NCI-H774 (cell line): ENCODE results near the gene EFCC1.
"Not testable (repeated sequence)": the region's sequence is repeated elsewhere in the genome, so short reads cannot be mapped to it uniquely, and the experiment has no call there.

Experiments used
- DNase-seq: peaks from one replicate; lab custom pipeline; 2025; lab: John Stamatoyannopoulos, UW

Gene EFCC1

GRCh38 chr3:129054605-129055104 lies 53.6 kb downstream of the EFCC1 start:
- DNase-seq: peak; percentile 50

GRCh38 chr3:129056451-129057173 lies 55.5 kb downstream of the EFCC1 start:
- DNase-seq: no peak

GRCh38 chr3:129057249-129057648 lies 56.1 kb downstream of the EFCC1 start:
- DNase-seq: no peak

GRCh38 chr3:129058441-129059200 lies 57.5 kb downstream of the EFCC1 start:
- peak; percentile 66 for DNase-seq

- DNase-seq: no peak
These were observed 58.3 kb downstream of the EFCC1 start for GRCh38 chr3:129059311-129059958.

GRCh38 chr3:129060276-129061022 lies 59.3 kb downstream of the EFCC1 start, which contains the start of gene GP9:
TSS of gene GP9 (plus strand) at chr3:129060779. CDS start at chr3:129061740, 961 bp downstream.
- no peak for DNase-seq

GRCh38 chr3:129061023-129061887 lies 60.2 kb downstream of the EFCC1 start:
- DNase-seq: no peak

- no peak for DNase-seq
These were observed 61.1 kb downstream of the EFCC1 start for GRCh38 chr3:129061888-129062834.

GRCh38 chr3:129063091-129063640 lies 62.1 kb downstream of the EFCC1 start:
- no peak for DNase-seq

- DNase-seq: no peak
These were observed 62.9 kb downstream of the EFCC1 start for GRCh38 chr3:129063841-129064482.

GRCh38 chr3:129065016-129065719 lies 64.1 kb downstream of the EFCC1 start:
- no peak for DNase-seq

GRCh38 chr3:129065720-129066073 lies 64.6 kb downstream of the EFCC1 start:
- no peak for DNase-seq

GRCh38 chr3:129067719-129068118 lies 66.6 kb downstream of the EFCC1 start:
- DNase-seq: peak; percentile 5

- no peak for DNase-seq
These were observed 67.3 kb downstream of the EFCC1 start for GRCh38 chr3:129068291-129068886.

GRCh38 chr3:129069313-129070085 lies 68.4 kb downstream of the EFCC1 start:
- not testable (repeated sequence) for DNase-seq

GRCh38 chr3:129070086-129070885 lies 69.2 kb downstream of the EFCC1 start:
- no peak for DNase-seq
